HG03097 (cell line): ENCODE measurements around the gene DDX31.

ENCODE experiments used
- ATAC-seq: cut with Tn5 transposase; IDR thresholded peaks from one replicate; pipeline ENCODE4 v1.9.1; 2021; ENCODE audit not compliant: unreplicated experiment, low FRiP score

Gene DDX31

GRCh38 chr9:132600326-132600984 lies 69.3 kb downstream of the DDX31 start:
- ATAC-seq = no peak

GRCh38 chr9:132597073-132597775 lies 72.6 kb downstream of the DDX31 start:
- no peak for ATAC-seq

- no peak for ATAC-seq
These were observed 73.6 kb downstream of the DDX31 start for GRCh38 chr9:132596200-132596599.

- ATAC-seq = no peak
These were observed 74.5 kb downstream of the DDX31 start for GRCh38 chr9:132595319-132595718.

GRCh38 chr9:132594412-132594811 lies 75.4 kb downstream of the DDX31 start:
- no peak for ATAC-seq

- ATAC-seq = no peak
These were observed 77.3 kb downstream of the DDX31 start for GRCh38 chr9:132592451-132592850.

- no peak for ATAC-seq
These were observed 78.0 kb downstream of the DDX31 start for GRCh38 chr9:132591751-132592314.

- no peak for ATAC-seq
These were observed 78.5 kb downstream of the DDX31 start for GRCh38 chr9:132591244-132591643.

GRCh38 chr9:132590318-132591182 lies 79.2 kb downstream of the DDX31 start:
- no peak for ATAC-seq

- no peak for ATAC-seq
These were observed 79.8 kb downstream of the DDX31 start for GRCh38 chr9:132590037-132590317.

GRCh38 chr9:132589148-132590036 lies 80.4 kb downstream of the DDX31 start:
- no peak for ATAC-seq

GRCh38 chr9:132588501-132589147 lies 81.2 kb downstream of the DDX31 start:
- no peak for ATAC-seq

GRCh38 chr9:132588098-132588497 lies 81.7 kb downstream of the DDX31 start:
- ATAC-seq = no peak

- ATAC-seq = no peak
These were observed 82.2 kb downstream of the DDX31 start for GRCh38 chr9:132587592-132587955.

GRCh38 chr9:132586830-132587591 lies 82.8 kb downstream of the DDX31 start:
- ATAC-seq = no peak

- ATAC-seq = no peak
These were observed 83.6 kb downstream of the DDX31 start for GRCh38 chr9:132585954-132586829.

GRCh38 chr9:132584601-132585560 lies 84.9 kb downstream of the DDX31 start:
- ATAC-seq = no peak
